ENCODE data around the gene THAP4. TPM values are rescaled to one million over a fixed set of nuclear protein-coding genes. Genes with fewer than 3 reads are reported as not detected.
A peak's percentile ranks its signal among the peaks of the same experiment; 100 is the strongest.

THAP4 gene
- total RNA-seq, 1 donor from 2014 or later, result 46.0 TPM

- H3K36me3 ChIP-seq (ENCODE audit: insufficient read depth, low read length), result peaks cover 14% of the 10 kb centered on the region
- H3K27ac Mint-ChIP-seq (ENCODE audit: unreplicated experiment), result peak overlapping the region; percentile 18
- peaks cover 21% of the 10 kb centered on the region for H3K36me3 Mint-ChIP-seq (ENCODE audit: low read depth, unreplicated experiment)
- H3K4me2 ChIP-seq (ENCODE audit: low read length), result no peak overlapping the region
- no peak overlapping the region for H3K4me3 ChIP-seq (ENCODE audit: insufficient read depth, low read depth, low read length)
- peaks cover 8% of the 10 kb centered on the region for H3K4me1 Mint-ChIP-seq (ENCODE audit: low read depth, unreplicated experiment)
- H3K9me3 ChIP-seq (ENCODE audit: insufficient read depth, low read depth, low read length), result no peaks in the 10 kb centered on the region
- H3K27me3 ChIP-seq (ENCODE audit: insufficient read depth, low read length), result no peaks in the 10 kb centered on the region
- DNase-seq (ENCODE audit: low read depth) (no peak), FAIRE-seq (no peak)
- peaks cover 6% of the 10 kb centered on the region for H3K4me1 ChIP-seq (ENCODE audit: insufficient read depth, low read length)
- H3K9ac ChIP-seq (ENCODE audit: low read length), result no peak overlapping the region
- H3K27ac ChIP-seq (ENCODE audit: low read depth, low read length), result no peak overlapping the region
- H3K79me2 ChIP-seq (ENCODE audit: insufficient read depth, low read length), result peaks cover 89% of the 10 kb centered on the region
- H4K20me1 ChIP-seq (ENCODE audit: insufficient read depth, low read length), result peaks cover 75% of the 10 kb centered on the region
- no peak overlapping the region for H2AFZ ChIP-seq (ENCODE audit: low read depth, low read length)
- TF ChIP-seq CTCF (IDR thresholded peaks at IDR 0.05; ENCODE audit: insufficient read depth, low read depth, low read length), result no peak
- no peak for TF ChIP-seq EZH2 (IDR thresholded peaks at IDR 0.05; ENCODE audit: insufficient read depth, low read length)
- no peaks in the 10 kb centered on the region for H3K27me3 Mint-ChIP-seq (ENCODE audit: low read depth, unreplicated experiment)
- H3K9me3 Mint-ChIP-seq (ENCODE audit: unreplicated experiment), result no peaks in the 10 kb centered on the region
- peak overlapping the region; percentile 27 for H3K4me3 Mint-ChIP-seq (ENCODE audit: unreplicated experiment)
Measured at GRCh38 chr2:241632478-241633325, 4.3 kb downstream of the THAP4 start.

- no peak for FAIRE-seq
- DNase-seq (ENCODE audit: low read depth), result peak; percentile 78
- Histone ChIP-seq H3K36me3 (ENCODE audit: insufficient read depth, low read length) (peaks cover 14% of the 10 kb centered on the region), H3K4me2 (ENCODE audit: low read length) (peak overlapping the region; percentile 69), H3K9ac (ENCODE audit: low read length) (peak overlapping the region; percentile 30), H2AFZ (ENCODE audit: low read depth, low read length) (no peak overlapping the region), H3K79me2 (ENCODE audit: insufficient read depth, low read length) (peaks cover 95% of the 10 kb centered on the region), H3K4me3 (ENCODE audit: insufficient read depth, low read depth, low read length) (no peak overlapping the region), H4K20me1 (ENCODE audit: insufficient read depth, low read length) (peaks cover 89% of the 10 kb centered on the region), H3K27me3 (ENCODE audit: insufficient read depth, low read length) (no peaks in the 10 kb centered on the region), H3K4me1 (ENCODE audit: insufficient read depth, low read length) (peaks cover 6% of the 10 kb centered on the region), H3K9me3 (ENCODE audit: insufficient read depth, low read depth, low read length) (no peaks in the 10 kb centered on the region), H3K27ac (ENCODE audit: low read depth, low read length) (peak overlapping the region; percentile 32)
- TF ChIP-seq CTCF (IDR thresholded peaks at IDR 0.05; ENCODE audit: insufficient read depth, low read depth, low read length) (no peak), EZH2 (IDR thresholded peaks at IDR 0.05; ENCODE audit: insufficient read depth, low read length) (no peak)
- Mint-ChIP-seq H3K4me1 (ENCODE audit: low read depth, unreplicated experiment) (peaks cover 6% of the 10 kb centered on the region), H3K9me3 (ENCODE audit: unreplicated experiment) (no peaks in the 10 kb centered on the region), H3K27me3 (ENCODE audit: low read depth, unreplicated experiment) (no peaks in the 10 kb centered on the region), H3K4me3 (ENCODE audit: unreplicated experiment) (no peak overlapping the region), H3K27ac (ENCODE audit: unreplicated experiment) (no peak overlapping the region), H3K36me3 (ENCODE audit: low read depth, unreplicated experiment) (peaks cover 21% of the 10 kb centered on the region)
Measured at GRCh38 chr2:241629762-241630435, 7.1 kb downstream of the THAP4 start.
